KOPT-K1 (cell line): ENCODE measurements around the gene SENP6.
"Not testable (repeated sequence)": the region's sequence is repeated elsewhere in the genome, so short reads cannot be mapped to it uniquely, and the experiment has no call there.

Experiments
- H3K27ac ChIP-seq: fragments of 200-600 bp; sonication (generic); 2 replicates; pipeline ENCODE4 v1.5.1; 2016; ENCODE audit warnings: antibody characterized with exemption, mild to moderate bottlenecking, low read depth, low read length; ENCODE audit not compliant: poor library complexity, severe bottlenecking
- H3K36me3 ChIP-seq: fragments of 200-600 bp; sonication (generic); 2 replicates; pipeline ENCODE4 v1.5.1; 2017; ENCODE audit warnings: antibody characterized with exemption, mild to moderate bottlenecking, low read length, moderate library complexity; ENCODE audit not compliant: insufficient read depth
- H3K9me3 ChIP-seq: fragments of 200-600 bp; sonication (generic); 2 replicates; pipeline ENCODE4 v1.5.1; 2017; ENCODE audit warnings: antibody characterized with exemption, low read length, mild to moderate bottlenecking; ENCODE audit not compliant: insufficient read depth, poor library complexity, severe bottlenecking

SENP6 gene

DNA sequence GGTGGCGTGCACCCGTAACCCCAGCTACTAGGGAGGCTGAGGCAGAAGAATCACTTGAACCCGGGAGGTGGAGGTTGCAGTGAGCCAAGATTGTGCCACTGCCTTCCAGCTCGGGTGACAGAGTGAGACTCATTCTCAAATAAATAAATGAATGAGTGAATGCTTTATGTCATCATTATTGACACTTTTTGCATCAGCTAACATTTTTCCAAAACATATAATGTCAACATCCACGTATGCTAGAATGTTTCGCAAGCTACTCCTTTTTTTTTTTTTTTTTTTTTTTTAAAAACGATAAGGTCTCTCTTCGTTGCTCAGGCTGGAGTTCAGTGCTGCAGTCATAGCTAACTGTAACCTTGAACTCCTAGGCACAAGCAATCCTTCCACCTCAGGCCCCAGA lies 72.2 kb downstream of the SENP6 start:
- H3K36me3 ChIP-seq, result peaks cover 97% of the 10 kb centered on the region
- H3K27ac ChIP-seq, result no peak overlapping the region
- H3K9me3 ChIP-seq, result no peaks in the 10 kb centered on the region

GRCh38 chr6:75676377-75676776 lies 74.7 kb downstream of the SENP6 start:
- H3K36me3 ChIP-seq, result peaks cover 98% of the 10 kb centered on the region
- peaks cover 8% of the 10 kb centered on the region for H3K9me3 ChIP-seq
- no peak overlapping the region for H3K27ac ChIP-seq

GRCh38 chr6:75682548-75682947 lies 80.9 kb downstream of the SENP6 start:
- Histone ChIP-seq H3K9me3 (peaks cover 24% of the 10 kb centered on the region), H3K36me3 (peaks cover 57% of the 10 kb centered on the region)
- not testable (repeated sequence) for H3K27ac ChIP-seq

GRCh38 chr6:75683005-75683404 lies 81.3 kb downstream of the SENP6 start:
- H3K27ac ChIP-seq, result not testable (repeated sequence)
- Histone ChIP-seq H3K9me3 (peaks cover 24% of the 10 kb centered on the region), H3K36me3 (peaks cover 56% of the 10 kb centered on the region)

- H3K27ac ChIP-seq, H3K9me3 ChIP-seq: not testable (repeated sequence)
These were observed 85.9 kb downstream of the SENP6 start for GRCh38 chr6:75687535-75687934.

GRCh38 chr6:75687937-75688336 lies 86.3 kb downstream of the SENP6 start:
- H3K36me3 ChIP-seq, result peaks cover 59% of the 10 kb centered on the region
- not testable (repeated sequence) for H3K27ac ChIP-seq, H3K9me3 ChIP-seq

More at GRCh38 chr6:75687535-75687934, 85.9 kb downstream of the SENP6 start:
- H3K36me3 ChIP-seq, result peaks cover 55% of the 10 kb centered on the region

DNA sequence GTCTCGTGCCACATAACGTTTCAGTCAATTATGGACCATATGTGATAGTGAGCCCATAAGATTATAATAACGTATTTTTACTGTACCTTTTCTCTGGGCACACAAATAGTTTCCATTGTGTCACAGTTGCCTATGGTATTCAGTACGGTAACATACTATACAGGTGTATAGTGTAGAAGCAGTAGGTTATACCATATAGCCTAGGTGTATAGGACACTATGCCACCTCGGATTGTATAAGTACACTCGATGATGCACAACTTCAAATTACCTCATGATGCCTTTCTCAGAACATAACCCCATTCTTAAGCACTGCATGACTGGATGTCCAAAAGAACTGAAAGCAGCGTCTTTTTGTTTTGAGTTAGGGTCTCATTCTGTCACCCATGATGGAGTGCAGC lies 87.9 kb downstream of the SENP6 start:
- H3K36me3 ChIP-seq, result peaks cover 69% of the 10 kb centered on the region
- no peaks in the 10 kb centered on the region for H3K9me3 ChIP-seq
- no peak overlapping the region for H3K27ac ChIP-seq

- Histone ChIP-seq H3K36me3 (peaks cover 73% of the 10 kb centered on the region), H3K9me3 (no peaks in the 10 kb centered on the region), H3K27ac (no peak overlapping the region)
These were observed 89.3 kb downstream of the SENP6 start for GRCh38 chr6:75691012-75691411.

GRCh38 chr6:75693534-75693933 lies 91.9 kb downstream of the SENP6 start:
- H3K36me3 ChIP-seq, result peaks cover 82% of the 10 kb centered on the region
- H3K27ac ChIP-seq, result no peak overlapping the region
- H3K9me3 ChIP-seq, result no peaks in the 10 kb centered on the region

- Histone ChIP-seq H3K9me3 (no peaks in the 10 kb centered on the region), H3K36me3 (peaks cover 81% of the 10 kb centered on the region), H3K27ac (no peak overlapping the region)
These were observed 92.7 kb downstream of the SENP6 start for GRCh38 chr6:75694406-75694805.

DNA sequence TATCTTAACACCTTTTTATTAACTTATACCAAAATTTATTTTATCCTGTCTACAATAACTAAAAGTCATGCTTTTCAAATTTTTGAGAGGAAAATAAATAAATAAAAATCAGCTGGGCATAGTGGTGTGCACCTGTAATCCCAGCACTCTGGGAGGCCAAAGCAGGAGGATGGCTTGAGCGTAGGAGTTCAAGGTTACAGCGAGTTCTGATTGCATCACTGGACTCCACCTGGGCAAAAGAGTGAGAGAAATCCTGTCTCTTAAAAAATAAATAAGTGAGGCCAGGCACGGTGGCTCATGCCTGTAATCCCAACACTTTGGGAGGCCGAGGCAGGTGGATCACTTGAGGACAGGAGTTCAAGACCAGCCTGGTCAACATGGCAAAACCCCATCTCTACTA lies 106.7 kb downstream of the SENP6 start:
- H3K27ac ChIP-seq, result not testable (repeated sequence)
- peaks cover 82% of the 10 kb centered on the region for H3K36me3 ChIP-seq

GRCh38 chr6:75711173-75711572 lies 109.5 kb downstream of the SENP6 start:
- Histone ChIP-seq H3K27ac (no peak overlapping the region), H3K36me3 (peaks cover 92% of the 10 kb centered on the region), H3K9me3 (no peaks in the 10 kb centered on the region)

More for the DNA sequence above, 106.7 kb downstream of the SENP6 start:
- not testable (repeated sequence) for H3K9me3 ChIP-seq

GRCh38 chr6:75719133-75719532 lies 117.5 kb downstream of the SENP6 start:
- Histone ChIP-seq H3K36me3 (peaks cover 52% of the 10 kb centered on the region), H3K9me3 (no peaks in the 10 kb centered on the region), H3K27ac (no peak overlapping the region)

DNA sequence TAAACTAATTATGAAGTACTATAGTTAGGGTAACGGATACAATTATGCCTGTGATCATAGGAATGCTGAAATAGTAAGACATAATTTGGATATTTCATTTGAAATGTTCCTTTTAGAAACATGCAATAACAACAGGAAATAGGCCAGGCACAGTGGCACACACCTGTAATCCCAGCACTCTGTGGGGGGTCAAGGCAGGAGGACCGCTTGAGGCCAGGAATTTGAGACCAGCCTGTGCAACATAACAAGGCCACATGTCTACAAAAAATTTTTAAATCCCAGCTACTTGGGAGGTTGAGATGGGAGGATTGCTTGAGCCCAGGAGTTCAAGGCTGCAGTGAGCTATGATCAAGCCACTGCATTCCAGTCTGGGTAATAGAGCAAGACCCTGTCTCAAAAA lies 121.7 kb downstream of the SENP6 start:
- 0 out of 2 replicates have a peak, but pooled peaks cover 10% of the 10 kb centered on the region for H3K36me3 ChIP-seq
- no peaks in the 10 kb centered on the region for H3K9me3 ChIP-seq
- H3K27ac ChIP-seq, result no peak overlapping the region

DNA sequence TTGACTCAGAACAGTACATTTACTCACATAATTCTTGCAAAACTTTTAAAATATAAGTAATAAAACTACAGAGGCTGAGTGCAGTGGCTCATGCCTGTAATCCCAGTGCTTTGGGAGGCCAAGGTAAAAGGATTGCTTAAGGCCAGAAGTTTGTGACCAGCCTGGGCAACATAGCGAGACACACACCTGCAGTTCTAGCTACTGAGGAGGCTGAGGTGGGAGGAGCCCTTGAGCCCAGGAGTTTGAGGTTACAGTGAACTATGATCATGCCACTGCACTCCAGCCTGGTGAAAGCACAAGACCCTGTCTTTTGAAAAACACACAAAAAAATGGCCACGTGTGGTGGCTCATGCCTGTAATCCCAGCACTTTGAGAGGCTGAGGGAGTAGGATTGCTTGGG lies 125.5 kb downstream of the SENP6 start:
- Histone ChIP-seq H3K27ac (no peak overlapping the region), H3K36me3 (no peaks in the 10 kb centered on the region), H3K9me3 (no peaks in the 10 kb centered on the region)

DNA sequence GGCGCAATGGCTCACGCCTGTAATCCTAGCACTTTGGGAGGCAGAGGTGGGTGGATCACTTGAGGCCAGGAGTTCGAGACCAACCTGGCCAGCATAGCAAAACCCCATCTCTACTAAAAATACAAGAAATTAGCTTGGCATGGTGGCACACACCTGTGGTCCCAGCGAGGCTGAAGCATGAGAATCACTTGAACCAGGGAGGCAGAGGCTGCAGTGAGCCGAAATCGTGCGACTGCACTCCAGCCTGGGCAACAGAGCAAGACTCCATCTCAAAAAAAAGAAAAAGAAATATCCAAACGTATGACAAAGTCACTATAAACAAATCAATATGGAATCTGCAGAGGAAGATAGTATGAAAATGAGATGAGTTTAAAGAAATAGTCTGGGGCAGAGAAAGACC lies 129.3 kb downstream of the SENP6 start:
- H3K36me3 ChIP-seq, H3K27ac ChIP-seq, H3K9me3 ChIP-seq: not testable (repeated sequence)
